ENCODE measurements around the gene LRGUK.

The LRGUK gene

DNA sequence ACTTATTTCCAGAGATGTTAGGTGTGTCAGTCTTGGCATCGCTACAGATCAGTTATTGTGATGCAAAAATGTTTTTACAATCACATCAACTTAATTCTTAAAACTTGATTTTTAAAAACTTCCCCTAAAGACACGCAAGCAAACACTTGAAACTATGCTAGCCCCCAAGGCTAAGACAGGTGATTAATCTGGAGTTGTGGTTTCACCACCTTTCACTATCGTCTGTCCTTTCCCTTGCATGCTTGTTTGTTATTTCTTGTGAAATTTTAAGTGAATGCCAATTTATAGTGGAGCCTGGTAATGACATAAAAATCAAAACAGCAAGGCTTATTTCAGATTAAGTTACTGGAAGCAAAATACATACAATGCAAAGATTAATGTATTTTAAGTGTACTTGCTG lies 119.2 kb downstream of the LRGUK start:
- Histone ChIP-seq H3K27ac (ENCODE audit: low read depth, low read length) (no peak overlapping the region), H3K27me3 (ENCODE audit: insufficient read depth, low read length) (no peaks in the 10 kb centered on the region), H3K9ac (ENCODE audit: low read depth, low read length) (no peak overlapping the region), H3K4me3 (ENCODE audit: low read length) (no peak overlapping the region), H3K4me1 (ENCODE audit: insufficient read depth, low read length) (no peaks in the 10 kb centered on the region), H3K9me3 (ENCODE audit: insufficient read depth, low read depth, low read length) (no peaks in the 10 kb centered on the region), H3K36me3 (ENCODE audit: insufficient read depth, low read length) (no peaks in the 10 kb centered on the region)
- 88% methylated on average over 2 of the region's 3 CpGs for WGBS

- H3K4me1 ChIP-seq (ENCODE audit: insufficient read depth, low read length) = no peaks in the 10 kb centered on the region
- no peak overlapping the region for H3K27ac ChIP-seq (ENCODE audit: low read depth, low read length)
- 100% methylated on average over 2 of the region's 2 CpGs for WGBS
- H3K9me3 ChIP-seq (ENCODE audit: insufficient read depth, low read depth, low read length) = no peaks in the 10 kb centered on the region
- H3K36me3 ChIP-seq (ENCODE audit: insufficient read depth, low read length) = no peaks in the 10 kb centered on the region
- no peaks in the 10 kb centered on the region for H3K27me3 ChIP-seq (ENCODE audit: insufficient read depth, low read length)
- H3K9ac ChIP-seq (ENCODE audit: low read depth, low read length) = no peak overlapping the region
- H3K4me3 ChIP-seq (ENCODE audit: low read length) = no peak overlapping the region
Observed at GRCh38 chr7:134246761-134247160, 119.6 kb downstream of the LRGUK start.

GRCh38 chr7:134248196-134248595 lies 121.1 kb downstream of the LRGUK start:
- no peaks in the 10 kb centered on the region for H3K9me3 ChIP-seq (ENCODE audit: insufficient read depth, low read depth, low read length)
- 92% methylated on average over 2 of the region's 3 CpGs for WGBS
- H3K4me1 ChIP-seq (ENCODE audit: insufficient read depth, low read length) = no peaks in the 10 kb centered on the region
- H3K27me3 ChIP-seq (ENCODE audit: insufficient read depth, low read length) = no peaks in the 10 kb centered on the region
- H3K36me3 ChIP-seq (ENCODE audit: insufficient read depth, low read length) = no peaks in the 10 kb centered on the region
- H3K27ac ChIP-seq (ENCODE audit: low read depth, low read length) = no peak overlapping the region
- H3K9ac ChIP-seq (ENCODE audit: low read depth, low read length) = no peak overlapping the region
- no peak overlapping the region for H3K4me3 ChIP-seq (ENCODE audit: low read length)

DNA sequence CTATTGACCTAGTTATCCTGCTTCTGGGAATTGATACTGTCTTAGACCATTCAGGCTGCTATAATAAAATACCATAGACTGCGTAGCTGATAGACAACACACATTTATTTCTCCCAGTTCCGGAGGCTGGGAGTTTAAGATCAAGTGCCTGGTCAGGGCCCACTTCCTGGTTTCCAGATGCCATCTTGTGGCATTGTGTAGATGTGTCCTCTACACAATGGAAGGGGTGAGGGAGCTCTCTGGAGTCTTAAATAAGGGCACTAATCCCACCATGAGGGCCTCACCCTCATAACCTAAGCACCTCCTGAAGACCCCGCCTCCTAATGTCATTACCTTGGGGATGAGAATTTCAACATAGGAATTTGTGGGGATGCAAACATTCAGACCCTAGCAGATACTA lies 127.2 kb downstream of the LRGUK start:
- H3K27me3 ChIP-seq (ENCODE audit: insufficient read depth, low read length) = no peaks in the 10 kb centered on the region
- H3K4me1 ChIP-seq (ENCODE audit: insufficient read depth, low read length) = no peaks in the 10 kb centered on the region
- 100% methylated on average over 2 of the region's 3 CpGs for WGBS
- H3K9me3 ChIP-seq (ENCODE audit: insufficient read depth, low read depth, low read length) = no peaks in the 10 kb centered on the region
- no peaks in the 10 kb centered on the region for H3K36me3 ChIP-seq (ENCODE audit: insufficient read depth, low read length)
- no peak overlapping the region for H3K9ac ChIP-seq (ENCODE audit: low read depth, low read length)
- H3K27ac ChIP-seq (ENCODE audit: low read depth, low read length) = no peak overlapping the region
- no peak overlapping the region for H3K4me3 ChIP-seq (ENCODE audit: low read length)

DNA sequence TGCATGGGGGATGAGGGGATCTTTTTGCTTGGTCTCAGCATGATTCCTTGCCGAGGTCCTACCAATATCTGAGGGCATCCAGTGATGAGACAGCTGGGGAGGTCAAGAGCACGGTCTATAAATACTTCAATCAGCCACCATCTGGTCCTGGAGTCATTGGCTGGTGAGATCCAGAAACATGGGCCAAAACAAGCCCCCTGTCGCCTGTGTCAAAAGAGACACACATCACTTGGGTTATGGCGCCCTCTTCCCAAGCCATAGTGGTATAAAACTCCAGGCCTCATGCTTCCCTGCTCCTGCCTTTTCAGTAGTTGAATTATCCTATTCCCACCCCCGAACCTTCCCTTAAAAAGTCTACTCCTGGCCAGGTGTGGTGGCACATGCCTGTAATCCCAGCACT lies 128.7 kb downstream of the LRGUK start:
- WGBS = 82% methylated on average over 5 of the region's 5 CpGs
- no peaks in the 10 kb centered on the region for H3K9me3 ChIP-seq (ENCODE audit: insufficient read depth, low read depth, low read length)
- H3K4me1 ChIP-seq (ENCODE audit: insufficient read depth, low read length) = no peaks in the 10 kb centered on the region

DNA sequence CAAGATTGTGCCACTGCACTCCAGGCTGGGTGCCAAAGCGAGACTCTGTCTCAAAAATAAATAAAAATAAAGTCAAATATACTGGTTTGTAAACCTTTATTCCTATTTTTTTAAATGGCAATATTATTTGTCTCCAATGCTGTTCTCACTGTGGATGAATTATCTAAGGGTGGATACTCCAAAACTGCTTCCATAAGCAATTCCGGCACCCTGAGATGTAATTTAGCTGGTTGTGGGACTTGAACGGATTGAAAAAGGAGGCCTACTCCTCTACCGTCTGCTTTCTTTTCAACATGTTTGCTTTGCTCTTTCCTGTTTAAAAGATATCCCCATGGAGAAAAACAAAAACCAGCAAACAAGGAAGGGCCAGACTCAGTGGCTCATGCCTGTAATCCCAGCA lies 135.2 kb downstream of the LRGUK start:
- no peak overlapping the region for H3K27ac ChIP-seq (ENCODE audit: low read depth, low read length)
- H3K36me3 ChIP-seq (ENCODE audit: insufficient read depth, low read length) = no peaks in the 10 kb centered on the region
- H3K4me1 ChIP-seq (ENCODE audit: insufficient read depth, low read length) = no peaks in the 10 kb centered on the region
- WGBS = 100% methylated on average over 3 of the region's 4 CpGs
- no peak overlapping the region for H3K9ac ChIP-seq (ENCODE audit: low read depth, low read length)
- no peaks in the 10 kb centered on the region for H3K27me3 ChIP-seq (ENCODE audit: insufficient read depth, low read length)
- H3K4me3 ChIP-seq (ENCODE audit: low read length) = no peak overlapping the region
- no peaks in the 10 kb centered on the region for H3K9me3 ChIP-seq (ENCODE audit: insufficient read depth, low read depth, low read length)

More for the DNA sequence above, 128.7 kb downstream of the LRGUK start:
- no peak overlapping the region for H3K9ac ChIP-seq (ENCODE audit: low read depth, low read length)
- no peaks in the 10 kb centered on the region for H3K27me3 ChIP-seq (ENCODE audit: insufficient read depth, low read length)
- H3K36me3 ChIP-seq (ENCODE audit: insufficient read depth, low read length) = no peaks in the 10 kb centered on the region
- H3K4me3 ChIP-seq (ENCODE audit: low read length) = no peak overlapping the region
- no peak overlapping the region for H3K27ac ChIP-seq (ENCODE audit: low read depth, low read length)

GRCh38 chr7:134276951-134277350 lies 149.8 kb downstream of the LRGUK start:
- no peak overlapping the region for H3K9ac ChIP-seq (ENCODE audit: low read depth, low read length)
- H3K4me3 ChIP-seq (ENCODE audit: low read length) = no peak overlapping the region
- no peaks in the 10 kb centered on the region for H3K36me3 ChIP-seq (ENCODE audit: insufficient read depth, low read length)
- 78% methylated on average over 5 of the region's 5 CpGs for WGBS
- no peaks in the 10 kb centered on the region for H3K4me1 ChIP-seq (ENCODE audit: insufficient read depth, low read length)
- no peaks in the 10 kb centered on the region for H3K27me3 ChIP-seq (ENCODE audit: insufficient read depth, low read length)
- no peaks in the 10 kb centered on the region for H3K9me3 ChIP-seq (ENCODE audit: insufficient read depth, low read depth, low read length)
- H3K27ac ChIP-seq (ENCODE audit: low read depth, low read length) = no peak overlapping the region

DNA sequence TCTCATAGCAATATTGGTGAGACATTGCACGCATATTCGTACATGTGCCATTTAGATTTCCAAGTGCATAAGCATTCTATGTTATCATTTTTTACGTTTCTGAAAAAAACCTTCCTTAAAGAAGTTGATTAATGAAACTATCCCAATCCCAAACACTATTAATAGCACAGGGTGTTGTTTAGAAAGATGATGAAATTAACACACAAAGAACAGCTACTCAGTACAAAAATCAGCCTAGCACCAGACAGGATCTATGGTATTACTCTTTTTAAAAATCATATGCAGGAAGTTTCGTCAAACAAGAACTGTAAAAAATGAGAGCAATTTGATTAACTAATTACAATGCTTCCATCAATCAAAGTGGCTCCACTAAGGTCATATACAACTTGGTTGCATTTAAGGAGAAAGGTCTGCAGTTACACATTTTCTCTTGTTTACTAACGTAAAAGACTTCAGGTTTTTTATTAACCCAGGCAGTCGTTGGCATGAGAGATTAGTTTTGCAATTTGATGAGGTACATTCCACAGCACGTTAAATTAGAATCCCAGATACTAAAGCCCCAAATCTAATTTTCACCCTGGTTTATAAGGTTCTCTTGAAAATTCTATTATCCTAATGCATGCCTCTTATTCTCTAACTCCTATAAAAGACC lies 151.5 kb downstream of the LRGUK start:
- no peak overlapping the region for H3K4me3 ChIP-seq (ENCODE audit: low read length)
- H3K27me3 ChIP-seq (ENCODE audit: insufficient read depth, low read length) = no peaks in the 10 kb centered on the region
- no peak overlapping the region for H3K9ac ChIP-seq (ENCODE audit: low read depth, low read length)
- WGBS = 94% methylated on average over 7 of the region's 7 CpGs
- no peaks in the 10 kb centered on the region for H3K4me1 ChIP-seq (ENCODE audit: insufficient read depth, low read length)
- H3K36me3 ChIP-seq (ENCODE audit: insufficient read depth, low read length) = no peaks in the 10 kb centered on the region
- no peak overlapping the region for H3K27ac ChIP-seq (ENCODE audit: low read depth, low read length)
- H3K9me3 ChIP-seq (ENCODE audit: insufficient read depth, low read depth, low read length) = no peaks in the 10 kb centered on the region

DNA sequence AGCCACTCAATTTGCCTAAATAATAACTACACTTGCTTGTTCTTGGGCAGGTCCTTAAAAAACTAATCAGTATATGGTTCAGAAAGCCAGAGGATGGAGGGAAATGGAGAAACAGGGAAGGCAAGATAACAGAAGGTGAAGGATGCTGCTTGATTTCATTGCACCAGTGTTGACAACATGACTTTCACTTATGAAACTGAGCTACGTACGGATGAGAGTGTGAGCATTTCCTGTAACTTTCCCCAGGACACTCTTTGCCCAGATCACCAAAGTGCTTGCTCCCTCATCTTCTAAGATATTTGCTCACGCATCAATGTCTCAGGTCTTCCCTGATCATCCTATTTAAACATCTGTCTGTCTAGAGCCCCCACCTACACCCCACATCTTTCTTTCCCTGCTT lies 152.2 kb downstream of the LRGUK start:
- 91% methylated on average over 3 of the region's 3 CpGs for WGBS
- Histone ChIP-seq H3K9ac (ENCODE audit: low read depth, low read length) (no peak overlapping the region), H3K9me3 (ENCODE audit: insufficient read depth, low read depth, low read length) (no peaks in the 10 kb centered on the region)

GRCh38 chr7:134279898-134280297 lies 152.8 kb downstream of the LRGUK start:
- Histone ChIP-seq H3K4me1 (ENCODE audit: insufficient read depth, low read length) (no peaks in the 10 kb centered on the region), H3K9me3 (ENCODE audit: insufficient read depth, low read depth, low read length) (no peaks in the 10 kb centered on the region), H3K4me3 (ENCODE audit: low read length) (no peak overlapping the region), H3K27me3 (ENCODE audit: insufficient read depth, low read length) (no peaks in the 10 kb centered on the region), H3K9ac (ENCODE audit: low read depth, low read length) (no peak overlapping the region), H3K36me3 (ENCODE audit: insufficient read depth, low read length) (no peaks in the 10 kb centered on the region), H3K27ac (ENCODE audit: low read depth, low read length) (no peak overlapping the region)

More for the DNA sequence above, 152.2 kb downstream of the LRGUK start:
- H3K36me3 ChIP-seq (ENCODE audit: insufficient read depth, low read length) = no peaks in the 10 kb centered on the region
- H3K4me3 ChIP-seq (ENCODE audit: low read length) = no peak overlapping the region
- H3K27me3 ChIP-seq (ENCODE audit: insufficient read depth, low read length) = no peaks in the 10 kb centered on the region
- no peaks in the 10 kb centered on the region for H3K4me1 ChIP-seq (ENCODE audit: insufficient read depth, low read length)
- H3K27ac ChIP-seq (ENCODE audit: low read depth, low read length) = no peak overlapping the region

GRCh38 chr7:134280508-134280907 lies 153.4 kb downstream of the LRGUK start:
- no peaks in the 10 kb centered on the region for H3K4me1 ChIP-seq (ENCODE audit: insufficient read depth, low read length)
- H3K9me3 ChIP-seq (ENCODE audit: insufficient read depth, low read depth, low read length) = no peaks in the 10 kb centered on the region
- no peaks in the 10 kb centered on the region for H3K36me3 ChIP-seq (ENCODE audit: insufficient read depth, low read length)
- no peaks in the 10 kb centered on the region for H3K27me3 ChIP-seq (ENCODE audit: insufficient read depth, low read length)
- H3K4me3 ChIP-seq (ENCODE audit: low read length) = no peak overlapping the region
- H3K9ac ChIP-seq (ENCODE audit: low read depth, low read length) = no peak overlapping the region
- no peak overlapping the region for H3K27ac ChIP-seq (ENCODE audit: low read depth, low read length)
- 90% methylated on average over 1 of the region's 2 CpGs for WGBS

DNA sequence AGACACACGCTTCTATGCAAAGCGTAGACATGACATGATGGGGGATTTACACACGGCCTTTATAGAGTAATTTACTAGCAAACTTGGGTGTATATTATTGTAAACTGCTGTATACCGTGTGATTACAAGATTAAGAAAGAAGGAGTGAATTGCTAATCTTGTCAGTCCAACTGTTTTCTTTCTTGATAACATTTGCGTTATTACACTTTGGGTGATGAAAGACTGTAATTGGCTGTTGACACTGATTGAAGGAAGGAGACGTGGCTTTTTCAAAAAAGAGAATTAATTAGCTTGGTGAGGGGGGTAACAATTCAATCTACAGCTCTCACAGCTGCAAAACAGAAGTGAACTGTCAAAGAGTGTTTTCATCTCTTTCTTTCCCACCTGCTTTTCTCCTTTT lies 156.9 kb downstream of the LRGUK start:
- Histone ChIP-seq H3K9me3 (ENCODE audit: insufficient read depth, low read depth, low read length) (no peaks in the 10 kb centered on the region), H3K9ac (ENCODE audit: low read depth, low read length) (no peak overlapping the region), H3K4me3 (ENCODE audit: low read length) (no peak overlapping the region), H3K27me3 (ENCODE audit: insufficient read depth, low read length) (no peaks in the 10 kb centered on the region), H3K4me1 (ENCODE audit: insufficient read depth, low read length) (peaks cover 9% of the 10 kb centered on the region; the same call in 1 of the 2 replicates), H3K36me3 (ENCODE audit: insufficient read depth, low read length) (no peaks in the 10 kb centered on the region), H3K27ac (ENCODE audit: low read depth, low read length) (no peak overlapping the region)
- 93% methylated on average over 6 of the region's 6 CpGs for WGBS
